ENCODE results near the gene KLHL26. TPM values are rescaled to one million over a fixed set of nuclear protein-coding genes. Genes with fewer than 3 reads are reported as not detected.

KLHL26 gene
- total and polyA plus RNA-seq, 9 donors = 1.6 to 24.0 (median 10.6) TPM

GRCh38 chr19:18647371-18647767 is 10.5 kb downstream of the KLHL26 start:
- Histone ChIP-seq H3K9me3 (no peaks in the 10 kb centered on the region), H3K4me3 (no peak overlapping the region), H3K36me3 (no peaks in the 10 kb centered on the region), H3K27ac (no peak overlapping the region), H3K27me3 (no peaks in the 10 kb centered on the region), H3K4me1 (ENCODE audit: insufficient read depth) (peaks cover 20% of the 10 kb centered on the region)
- TF ChIP-seq EP300 (IDR thresholded peaks at IDR 0.05) (no peak), CTCF (IDR thresholded peaks at IDR 0.05) (no peak), POLR2A (IDR thresholded peaks at IDR 0.05) (no peak)
- intact Hi-C loops (cut with DNase I) = no loop called here
- DNase-seq = no peak
- WGBS, 3 donors = 69 to 76% (median 74%) methylated on average over 1 of the region's 1 CpG

DNA sequence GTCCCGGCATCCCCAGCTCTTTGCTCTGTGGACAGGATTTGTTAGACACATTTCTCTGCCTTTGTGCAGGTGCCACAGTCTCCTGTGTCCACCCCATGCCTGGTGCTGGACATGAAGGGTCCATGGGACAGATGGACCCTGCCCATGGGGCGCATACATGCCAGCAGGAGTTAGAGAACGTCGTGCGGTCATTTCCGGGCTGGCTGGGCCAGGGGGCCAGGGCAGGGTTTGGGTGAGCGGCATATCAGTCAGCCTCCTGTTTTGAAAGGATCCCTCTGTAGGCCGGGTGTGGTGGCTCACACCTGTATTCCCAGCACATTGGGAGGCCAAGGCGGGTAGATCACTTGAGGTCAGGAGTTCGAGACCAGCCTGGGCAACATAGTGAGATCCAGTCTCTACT is 11.0 kb downstream of the KLHL26 start:
- 90 to 98% (median 95%) methylated on average over 10 of the region's 10 CpGs for WGBS, 3 donors
- Histone ChIP-seq H3K27me3 (no peaks in the 10 kb centered on the region), H3K9me3 (no peaks in the 10 kb centered on the region), H3K4me3 (no peak overlapping the region), H3K4me1 (ENCODE audit: insufficient read depth) (peaks cover 20% of the 10 kb centered on the region), H3K36me3 (no peaks in the 10 kb centered on the region), H3K27ac (no peak overlapping the region)
- DNase-seq = no peak
- TF ChIP-seq POLR2A (IDR thresholded peaks at IDR 0.05) (no peak), EP300 (IDR thresholded peaks at IDR 0.05) (no peak), CTCF (IDR thresholded peaks at IDR 0.05) (no peak)
- intact Hi-C loops (cut with DNase I) = no loop called here

DNA sequence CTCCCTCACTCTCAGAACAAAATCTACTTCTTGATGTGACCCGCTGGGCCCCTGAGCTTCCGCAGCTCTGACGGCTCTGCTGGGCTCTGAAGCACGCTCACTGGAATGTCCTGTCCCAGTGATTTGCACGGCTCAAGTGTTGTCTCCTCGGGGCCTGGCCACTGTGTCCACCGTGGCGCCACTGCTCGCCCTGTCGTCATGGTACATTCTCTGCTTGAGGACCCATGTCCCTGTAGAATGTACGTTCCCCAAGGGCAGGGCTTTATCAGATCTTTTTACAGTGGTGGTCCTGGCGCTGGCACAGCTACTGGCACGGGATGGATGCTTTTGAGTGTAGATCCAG is 12.1 kb downstream of the KLHL26 start:
- Histone ChIP-seq H3K9me3 (no peaks in the 10 kb centered on the region), H3K36me3 (no peaks in the 10 kb centered on the region), H3K4me1 (ENCODE audit: insufficient read depth) (peaks cover 20% of the 10 kb centered on the region), H3K4me3 (no peak overlapping the region), H3K27me3 (no peaks in the 10 kb centered on the region), H3K27ac (peak overlapping the region; percentile 18 to 90)
- intact Hi-C loops (cut with DNase I) = no loop called here
- DNase-seq = peak in 2 of 5 donors; percentile 44 to 45
- TF ChIP-seq POLR2A (IDR thresholded peaks at IDR 0.05) (no peak), EP300 (IDR thresholded peaks at IDR 0.05) (no peak), CTCF (IDR thresholded peaks at IDR 0.05) (no peak)
- 69 to 78% (median 74%) methylated on average over 13 of the region's 13 CpGs for whole genome bisulfite sequencing, 3 donors

GRCh38 chr19:18649371-18650020 is 12.7 kb downstream of the KLHL26 start:
- Histone ChIP-seq H3K27ac (peak overlapping the region; percentile 18 to 90), H3K27me3 (no peaks in the 10 kb centered on the region), H3K36me3 (no peaks in the 10 kb centered on the region), H3K4me1 (ENCODE audit: insufficient read depth) (peaks cover 20% of the 10 kb centered on the region), H3K9me3 (no peaks in the 10 kb centered on the region), H3K4me3 (peak overlapping the region; percentile 0)
- intact Hi-C loops (cut with DNase I) = no loop called here
- no peak for TF ChIP-seq POLR2A (IDR thresholded peaks at IDR 0.05)
- no peak for TF ChIP-seq CTCF (IDR thresholded peaks at IDR 0.05)
- TF ChIP-seq EP300 (IDR thresholded peaks at IDR 0.05) = no peak
- WGBS, 3 donors = 6 to 17% (median 9%) methylated on average over 24 to 25 of the region's 25 CpGs
- DNase-seq = peak; percentile 65 to 81 (median 74)
